ENCODE data around the gene TNFSF13B. TPM values are rescaled to one million over a fixed set of nuclear protein-coding genes. Genes with fewer than 3 reads are reported as not detected.

The TNFSF13B gene
- total RNA-seq, 6 donors from 2014 or later, result 14.0 to 34.6 (median 19.7) TPM

DNA sequence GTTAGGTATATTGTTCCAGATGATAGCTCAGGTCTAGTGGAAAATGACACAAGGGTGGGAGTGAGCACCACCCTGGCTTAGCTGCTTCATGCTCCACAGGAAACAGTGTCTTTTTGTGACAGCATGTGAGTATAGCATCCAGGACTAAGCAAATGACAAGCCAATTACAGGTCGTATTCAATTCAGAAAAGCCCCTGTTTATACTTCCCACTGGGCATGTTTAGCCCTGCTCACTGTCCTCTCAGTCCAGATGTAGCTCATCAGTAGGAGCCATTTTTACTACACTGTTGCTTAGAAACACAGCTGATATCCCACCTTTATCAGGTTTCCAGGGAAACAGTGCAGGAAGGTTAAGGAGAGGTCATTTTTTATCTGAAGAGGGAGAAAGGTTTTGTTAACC, 43.3 kb upstream of the TNFSF13B start:
- ATAC-seq (ENCODE audit: low FRiP score in 2 of 2) (peak in 1 of 2 donors; percentile 14), DNase-seq (no peak)
- H3K9me3 ChIP-seq, result no peaks in the 10 kb centered on the region
- H3K4me1 ChIP-seq, result peaks cover 11 to 28% (median 12%) of the 10 kb centered on the region in 4 donors
- H3K27me3 ChIP-seq, result no peaks in the 10 kb centered on the region
- no peak overlapping the region for H3K27ac ChIP-seq
- TF ChIP-seq POLR2A (IDR thresholded peaks at IDR 0.05), result no peak
- TF ChIP-seq EP300 (IDR thresholded peaks at IDR 0.05), result no peak
- TF ChIP-seq, protein P1, sequence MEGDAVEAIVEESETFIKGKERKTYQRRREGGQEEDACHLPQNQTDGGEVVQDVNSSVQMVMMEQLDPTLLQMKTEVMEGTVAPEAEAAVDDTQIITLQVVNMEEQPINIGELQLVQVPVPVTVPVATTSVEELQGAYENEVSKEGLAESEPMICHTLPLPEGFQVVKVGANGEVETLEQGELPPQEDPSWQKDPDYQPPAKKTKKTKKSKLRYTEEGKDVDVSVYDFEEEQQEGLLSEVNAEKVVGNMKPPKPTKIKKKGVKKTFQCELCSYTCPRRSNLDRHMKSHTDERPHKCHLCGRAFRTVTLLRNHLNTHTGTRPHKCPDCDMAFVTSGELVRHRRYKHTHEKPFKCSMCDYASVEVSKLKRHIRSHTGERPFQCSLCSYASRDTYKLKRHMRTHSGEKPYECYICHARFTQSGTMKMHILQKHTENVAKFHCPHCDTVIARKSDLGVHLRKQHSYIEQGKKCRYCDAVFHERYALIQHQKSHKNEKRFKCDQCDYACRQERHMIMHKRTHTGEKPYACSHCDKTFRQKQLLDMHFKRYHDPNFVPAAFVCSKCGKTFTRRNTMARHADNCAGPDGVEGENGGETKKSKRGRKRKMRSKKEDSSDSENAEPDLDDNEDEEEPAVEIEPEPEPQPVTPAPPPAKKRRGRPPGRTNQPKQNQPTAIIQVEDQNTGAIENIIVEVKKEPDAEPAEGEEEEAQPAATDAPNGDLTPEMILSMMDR (IDR thresholded peaks at IDR 0.05), result no peak
- TF ChIP-seq POLR2AphosphoS5 (IDR thresholded peaks at IDR 0.05), result no peak
- peaks cover 0 to 3% (median 0%) of the 10 kb centered on the region in 4 donors for H3K36me3 ChIP-seq
- H3K4me3 ChIP-seq, result no peak overlapping the region
- WGBS, 2 donors, result 9 to 60% methylated on average over 1 of the region's 1 CpG

DNA sequence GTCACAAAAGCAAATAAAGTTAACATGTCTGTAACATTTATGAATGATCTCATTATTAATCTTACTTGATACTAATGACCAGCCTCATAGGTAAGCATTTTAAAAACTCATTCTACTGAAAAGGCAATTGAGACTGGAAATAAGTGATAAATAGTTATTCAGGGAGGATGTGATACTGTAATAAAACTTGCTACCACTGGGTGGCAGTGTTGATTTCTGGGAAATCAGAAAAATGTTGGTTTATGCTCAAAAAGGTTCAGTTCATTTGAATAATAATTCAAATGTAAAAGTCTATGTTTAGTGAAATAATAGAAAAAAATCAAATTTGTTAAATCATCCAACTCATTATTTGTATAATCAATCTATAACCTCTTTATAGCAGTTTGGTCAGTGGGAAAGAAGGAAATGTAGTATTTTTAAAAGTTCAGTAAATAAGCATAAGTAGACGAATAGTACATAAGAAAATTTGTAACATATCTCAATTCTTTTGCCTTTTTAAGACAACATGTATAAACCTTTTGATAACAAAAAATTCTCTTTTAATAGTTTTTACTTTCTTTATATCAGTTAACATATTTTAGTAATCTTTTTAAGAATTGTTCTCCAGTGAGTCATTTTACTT, 41.8 kb upstream of the TNFSF13B start:
- Histone ChIP-seq H3K4me3 (no peak overlapping the region), H3K27ac (no peak overlapping the region), H3K36me3 (peaks cover 0 to 3% (median 0%) of the 10 kb centered on the region in 4 donors), H3K9me3 (no peaks in the 10 kb centered on the region), H3K27me3 (no peaks in the 10 kb centered on the region), H3K4me1 (peaks cover 10 to 27% (median 12%) of the 10 kb centered on the region in 4 donors)
- no peak for DNase-seq
- WGBS, 2 donors, result 86 to 93% methylated on average over 1 of the region's 1 CpG
- TF ChIP-seq, protein P1 (IDR thresholded peaks at IDR 0.05), result peak; percentile 66 to 77 (median 70)
- TF ChIP-seq POLR2A (IDR thresholded peaks at IDR 0.05) (no peak), EP300 (IDR thresholded peaks at IDR 0.05) (no peak), POLR2AphosphoS5 (IDR thresholded peaks at IDR 0.05) (no peak)
- ATAC-seq (ENCODE audit: low FRiP score in 2 of 2), result peak in 1 of 2 donors; percentile 72

DNA sequence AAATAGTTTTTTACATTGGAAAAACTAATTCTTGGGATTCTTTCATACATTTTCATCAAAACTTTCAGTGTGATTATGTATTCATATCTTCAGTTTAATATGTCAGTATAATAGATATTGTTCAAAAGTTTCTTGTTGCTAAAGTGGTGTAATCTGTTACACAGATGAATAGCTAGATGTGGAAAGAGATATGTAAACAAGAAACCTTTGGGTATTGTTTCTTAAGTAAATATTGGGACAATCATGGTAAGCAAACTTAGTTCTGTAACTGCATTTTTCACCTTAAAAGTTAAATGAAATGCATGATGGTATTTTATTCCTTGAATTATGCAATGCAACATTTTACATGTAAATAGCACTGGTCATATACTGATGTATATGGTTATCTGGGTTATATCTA, 39.1 kb upstream of the TNFSF13B start:
- TF ChIP-seq, protein P1 (IDR thresholded peaks at IDR 0.05), result no peak
- no peak for TF ChIP-seq POLR2A (IDR thresholded peaks at IDR 0.05)
- TF ChIP-seq POLR2AphosphoS5 (IDR thresholded peaks at IDR 0.05), result no peak
- TF ChIP-seq EP300 (IDR thresholded peaks at IDR 0.05), result no peak
- Histone ChIP-seq H3K9me3 (no peaks in the 10 kb centered on the region), H3K27ac (no peak overlapping the region), H3K4me1 (peaks cover 8 to 19% (median 10%) of the 10 kb centered on the region in 4 donors), H3K27me3 (no peaks in the 10 kb centered on the region), H3K36me3 (peaks cover 0 to 3% (median 0%) of the 10 kb centered on the region in 4 donors), H3K4me3 (no peak overlapping the region)
- ATAC-seq (ENCODE audit: low FRiP score in 2 of 2) (no peak), DNase-seq (no peak)

DNA sequence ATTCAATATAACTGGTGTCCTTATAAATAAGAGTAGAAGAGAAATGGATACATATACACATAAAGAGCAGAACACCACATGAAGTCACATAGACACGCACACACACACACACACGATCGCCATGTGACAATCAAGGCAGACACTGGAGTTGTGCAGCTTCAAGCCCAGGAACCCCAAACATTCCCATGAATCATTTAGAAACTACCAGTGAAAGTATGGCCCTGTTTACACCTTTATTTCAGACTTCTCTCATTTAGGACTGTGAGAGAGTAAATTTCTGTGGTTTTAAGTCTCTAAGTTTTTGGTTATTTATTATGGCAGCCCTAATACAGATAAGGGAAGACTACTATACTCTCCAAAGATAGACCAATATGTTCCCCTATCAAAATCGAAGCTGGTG, 20.4 kb upstream of the TNFSF13B start:
- Histone ChIP-seq H3K9me3 (peaks cover 0 to 4% (median 1%) of the 10 kb centered on the region in 4 donors), H3K36me3 (no peaks in the 10 kb centered on the region), H3K27ac (no peak overlapping the region), H3K4me3 (no peak overlapping the region), H3K27me3 (no peaks in the 10 kb centered on the region), H3K4me1 (no peaks in the 10 kb centered on the region)
- DNase-seq (no peak), ATAC-seq (ENCODE audit: low FRiP score in 2 of 2) (no peak)
- WGBS, 2 donors, result 71 to 72% methylated on average over 4 of the region's 4 CpGs
- TF ChIP-seq POLR2A (IDR thresholded peaks at IDR 0.05) (no peak), POLR2AphosphoS5 (IDR thresholded peaks at IDR 0.05) (no peak), EP300 (IDR thresholded peaks at IDR 0.05) (no peak)
- TF ChIP-seq, protein P1 (IDR thresholded peaks at IDR 0.05), result no peak

DNA sequence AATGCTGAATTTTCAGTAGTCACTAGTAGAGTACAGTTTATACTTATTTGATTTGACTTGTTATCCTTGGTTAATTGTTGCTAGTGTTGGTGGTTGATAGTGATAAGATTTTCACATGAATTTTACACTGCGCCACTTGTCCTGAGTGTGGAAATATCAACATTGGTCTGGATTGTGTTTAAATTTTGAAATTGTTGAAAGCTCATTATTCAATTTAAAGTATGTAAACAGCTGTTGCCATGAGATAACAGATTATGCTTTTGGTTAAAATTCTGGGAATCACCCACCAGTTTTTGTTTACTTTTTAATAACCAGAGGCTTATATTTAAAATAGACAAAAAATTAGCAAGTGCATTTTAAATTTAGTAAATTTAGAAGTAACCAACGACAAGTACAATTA, 12.3 kb upstream of the TNFSF13B start:
- Histone ChIP-seq H3K36me3 (no peaks in the 10 kb centered on the region), H3K4me3 (no peak overlapping the region), H3K4me1 (no peaks in the 10 kb centered on the region), H3K27ac (no peak overlapping the region), H3K9me3 (no peaks in the 10 kb centered on the region), H3K27me3 (no peaks in the 10 kb centered on the region)
- TF ChIP-seq POLR2AphosphoS5 (IDR thresholded peaks at IDR 0.05) (no peak), POLR2A (IDR thresholded peaks at IDR 0.05) (no peak), EP300 (IDR thresholded peaks at IDR 0.05) (no peak)
- TF ChIP-seq, protein P1 (IDR thresholded peaks at IDR 0.05), result no peak
- WGBS, 2 donors, result 61 to 64% methylated on average over 2 of the region's 2 CpGs
- ATAC-seq (ENCODE audit: low FRiP score in 2 of 2) (no peak), DNase-seq (no peak)
